Anterior cingulate cortex (tissue), 58 donors: ENCODE measurements around the gene NKAPL.
A peak's percentile ranks its signal among the peaks of the same experiment; 100 is the strongest.

Source experiments
- DNase-seq, 58 donors: peaks; one replicate each; lab custom pipeline; 2025; lab: John Stamatoyannopoulos, UW

Gene NKAPL

DNA sequence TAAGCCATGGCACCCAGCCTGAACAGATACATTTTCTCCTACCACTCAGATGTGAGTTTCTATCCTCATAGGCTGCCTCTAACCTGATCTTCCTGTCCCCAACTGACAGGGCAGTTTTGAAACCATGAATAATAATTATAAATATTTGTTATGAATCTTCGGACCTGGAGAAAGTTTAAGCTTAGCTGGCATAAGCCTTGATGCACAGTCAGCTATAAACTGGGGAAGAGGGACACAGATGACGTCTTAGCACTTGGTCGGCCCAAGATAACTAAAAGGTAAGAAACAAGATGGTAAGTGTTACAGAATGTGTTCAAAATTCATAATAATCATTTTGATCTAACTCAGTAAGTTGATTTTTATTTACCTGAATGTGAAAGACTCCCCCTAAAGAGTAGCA is 15.2 kb upstream of the NKAPL start:
- DNase-seq, result no peak

DNA sequence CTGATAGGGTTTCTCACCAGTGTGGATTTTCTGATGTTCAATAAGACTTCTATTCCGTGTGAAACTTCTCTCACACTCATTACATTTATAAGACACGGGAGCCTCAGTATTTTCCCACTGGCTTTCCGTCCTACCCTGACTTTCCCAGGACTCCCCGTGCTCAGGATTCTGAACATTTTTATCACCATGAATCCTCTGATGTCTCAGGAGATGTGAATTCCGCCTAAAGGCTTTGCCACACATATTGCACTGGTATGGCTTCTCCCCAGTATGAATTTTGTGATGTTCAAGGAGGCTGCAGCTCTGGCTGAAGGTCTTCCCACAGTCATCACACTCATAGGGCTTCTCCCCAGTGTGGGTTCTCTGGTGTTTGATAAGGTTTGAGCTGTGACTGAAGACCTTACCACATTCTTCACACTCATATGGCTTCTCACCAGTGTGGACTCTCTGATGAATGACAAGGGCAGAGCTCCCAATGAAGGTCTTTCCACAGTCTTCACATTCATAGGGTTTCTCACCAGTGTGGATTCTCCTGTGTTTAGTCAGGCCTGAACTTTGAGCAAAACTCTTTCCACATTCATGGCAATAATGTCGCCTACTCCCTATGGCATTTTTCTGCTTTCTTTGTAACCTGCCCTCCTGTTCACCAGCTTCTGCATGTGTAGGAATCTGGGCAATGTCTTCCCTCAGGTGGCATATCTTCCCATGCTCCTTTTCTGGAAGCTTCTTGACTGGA is 13.7 kb upstream of the NKAPL start:
- DNase-seq, result no peak

DNA sequence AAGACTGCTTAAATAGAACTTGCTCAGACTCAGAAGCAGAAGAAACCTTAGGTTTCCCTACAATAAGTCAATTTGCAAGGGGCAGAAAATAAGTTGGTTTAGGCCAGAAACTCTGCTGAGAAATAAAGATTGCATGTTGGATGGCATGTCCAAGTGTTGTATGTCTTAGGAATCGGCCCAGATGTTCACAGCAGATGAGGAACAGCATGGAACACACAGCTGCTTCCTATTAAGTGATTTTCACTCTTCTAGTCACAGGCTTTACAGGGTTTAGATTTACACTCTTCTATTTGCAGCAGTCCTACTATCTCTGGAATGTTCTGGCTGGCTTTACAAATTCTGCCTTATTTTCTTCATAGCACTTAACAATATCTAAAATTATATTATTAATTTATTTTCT is 10.2 kb upstream of the NKAPL start:
- DNase-seq, result no peak

DNA sequence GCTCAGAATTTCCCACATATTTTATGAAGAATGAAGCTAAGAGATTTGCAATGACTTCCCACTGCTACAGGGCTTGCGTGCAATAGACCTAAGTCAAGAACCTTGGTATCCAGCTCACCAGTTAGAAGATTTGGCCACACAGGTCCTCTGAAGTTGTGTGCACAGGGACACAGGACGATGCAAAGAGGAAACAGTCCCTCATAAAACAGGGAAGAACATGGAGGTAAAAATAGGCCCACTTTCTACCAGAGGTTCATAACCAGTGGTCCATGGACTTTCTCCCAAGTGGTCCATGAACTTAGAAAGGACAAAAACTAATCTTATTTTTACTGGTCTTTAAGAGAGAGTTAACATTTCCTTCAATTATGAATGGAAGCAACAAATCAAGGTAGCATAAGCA is 8.3 kb upstream of the NKAPL start:
- no peak for DNase-seq

DNA sequence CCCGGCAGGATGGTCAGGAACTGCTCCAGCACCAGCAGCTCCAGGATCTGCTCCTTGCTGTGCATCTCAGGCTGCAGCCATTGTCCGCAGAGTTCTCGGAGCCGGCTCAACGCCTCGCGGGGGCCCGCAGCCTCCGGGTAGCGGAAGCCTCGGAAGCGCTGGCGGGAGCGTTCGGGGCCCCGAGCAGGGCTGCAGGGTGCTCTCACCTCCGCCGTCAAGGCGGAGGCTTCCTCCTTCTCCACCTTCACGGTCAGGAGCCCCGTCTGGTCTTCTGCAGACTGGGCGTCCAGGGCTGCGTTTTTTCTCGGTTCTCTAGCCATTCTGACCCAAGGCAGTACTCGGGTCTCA is 7.5 kb upstream of the NKAPL start:
- peak in 7 of 58 donors; percentile 9 to 52 (median 27) for DNase-seq

DNA sequence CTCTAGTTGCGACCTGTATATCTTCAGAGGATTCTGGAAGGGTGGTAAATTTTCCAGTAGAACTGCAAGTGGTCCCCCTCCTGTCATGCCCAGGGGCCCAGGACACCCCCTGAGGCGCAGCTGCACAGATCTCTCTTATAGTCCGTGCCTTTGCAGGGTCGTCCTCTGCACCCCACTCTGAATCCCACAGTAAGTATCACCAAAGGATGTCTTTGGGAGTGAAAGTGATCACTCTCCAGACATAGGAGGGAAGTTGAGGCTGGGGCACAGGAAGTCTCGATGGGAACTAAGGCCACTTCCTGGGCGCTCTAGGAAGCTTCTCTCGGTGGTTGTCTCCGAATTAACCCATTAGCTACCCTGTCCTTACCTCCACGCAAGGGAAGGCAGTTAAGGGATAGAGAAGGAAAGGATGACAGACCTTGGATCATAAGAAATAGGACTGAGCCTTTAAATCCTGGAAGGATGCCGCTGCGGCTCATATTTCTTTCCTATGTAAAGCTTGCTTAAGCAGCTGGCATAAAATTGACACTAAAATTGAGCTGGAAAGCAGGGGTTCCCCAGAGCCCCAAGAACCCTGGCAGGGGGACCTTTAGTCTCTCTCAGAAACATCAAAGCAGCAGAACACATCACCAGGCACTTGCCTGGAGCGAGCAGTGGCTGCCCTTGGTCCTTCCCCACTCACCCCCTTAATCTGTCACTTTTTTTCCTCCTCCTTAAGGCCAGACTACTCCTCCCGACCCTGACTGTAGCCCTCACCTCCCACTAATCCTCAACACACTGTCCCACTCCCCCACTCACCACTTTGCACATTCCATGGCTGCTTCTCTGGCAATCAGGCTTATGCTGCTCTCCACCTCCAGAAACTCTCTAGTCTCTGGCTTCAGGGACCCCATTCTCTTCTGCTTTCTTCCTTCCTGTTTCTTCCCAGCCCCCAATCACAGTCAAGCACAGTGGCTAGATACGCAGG is 6.8 kb upstream of the NKAPL start, which contains the start of gene ZKSCAN4:
TSS of gene ZKSCAN4 (minus strand) at position 261 of the 967 bp plus-strand sequence. CDS start 289 bp downstream, outside the sequence.
- DNase-seq, result peak; percentile 7 to 86 (median 65)

DNA sequence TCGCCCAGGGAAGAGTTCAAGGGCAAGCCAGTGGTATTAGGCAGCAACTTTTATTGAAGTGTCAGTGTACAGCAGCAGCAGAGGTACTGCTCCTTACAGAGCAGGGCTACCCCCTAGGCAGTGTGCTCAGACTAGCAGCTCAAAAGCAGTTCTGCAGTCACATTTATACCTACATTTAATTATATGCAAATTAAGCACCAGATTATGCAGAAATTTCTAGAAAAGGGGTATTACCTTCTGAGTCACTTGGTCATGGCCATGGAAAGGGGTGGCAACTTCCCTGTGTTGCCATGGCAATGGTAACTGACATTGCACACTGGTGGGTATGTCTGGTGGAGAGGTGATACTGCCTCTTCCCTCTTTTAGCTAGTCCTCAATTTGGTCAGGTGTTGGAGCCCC is 5.0 kb upstream of the NKAPL start:
- DNase-seq, result no peak

DNA sequence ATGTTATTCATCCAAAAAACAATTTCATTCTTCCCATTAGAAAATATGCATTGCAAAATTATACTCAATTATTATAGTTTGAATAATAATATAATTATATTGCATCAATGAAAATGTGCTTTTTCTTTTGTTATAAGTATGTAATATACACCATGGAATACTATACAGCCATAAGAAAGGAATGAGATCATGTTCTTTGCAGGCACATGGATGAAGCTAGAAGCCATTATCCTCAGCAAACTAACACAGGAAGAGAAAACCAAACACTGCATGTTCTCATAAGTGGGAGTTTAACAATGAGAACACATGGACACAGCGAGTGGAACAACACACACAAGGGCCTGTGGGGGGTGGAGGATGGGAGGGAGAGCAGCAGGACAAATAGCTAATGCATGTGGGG is 2.1 kb upstream of the NKAPL start:
- DNase-seq, result no peak

DNA sequence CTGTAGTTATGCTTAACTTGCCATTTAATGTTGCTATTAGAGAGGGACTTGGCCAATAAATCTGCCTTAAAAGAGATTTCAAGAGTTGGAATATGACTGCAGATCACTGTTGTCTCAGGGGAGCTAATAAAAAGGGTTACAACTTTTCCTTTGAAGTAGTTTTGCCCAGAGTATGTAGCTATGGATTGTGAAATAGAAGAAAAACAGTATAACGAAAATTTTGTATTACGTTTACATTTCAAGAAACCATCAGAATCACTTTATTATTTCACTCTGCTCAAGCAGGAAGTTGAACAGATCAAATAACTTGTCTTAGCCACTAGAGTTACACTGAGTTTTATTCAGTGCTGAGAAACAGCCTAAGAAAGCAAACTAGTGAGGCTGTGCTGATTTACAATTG is 4.8 kb downstream of the NKAPL start:
- DNase-seq, result no peak

DNA sequence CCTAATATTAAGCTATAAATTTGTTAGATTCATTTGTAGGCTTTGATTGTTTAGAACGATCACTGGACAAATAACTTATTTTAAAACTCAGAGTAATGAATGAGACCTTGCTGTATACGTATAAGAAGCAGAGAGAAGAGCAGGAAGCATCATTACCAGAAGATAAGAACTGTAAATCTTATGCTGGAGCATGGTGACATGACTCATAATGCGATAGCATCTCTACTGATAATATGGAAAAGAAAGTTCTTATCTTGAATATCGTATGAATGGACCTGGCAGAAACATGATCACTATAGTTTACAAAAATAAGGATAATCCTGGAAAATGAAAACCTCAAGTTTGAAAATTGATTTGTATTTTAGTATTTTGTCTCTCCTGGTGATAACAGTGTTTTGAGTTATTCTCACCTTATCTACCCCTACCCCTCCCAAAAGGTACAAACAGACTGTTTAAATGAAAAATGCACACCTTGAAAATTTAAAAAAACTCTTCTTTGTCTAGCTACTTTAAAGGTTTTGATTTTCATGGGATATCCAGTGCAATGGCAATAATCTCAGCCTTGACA is 5.8 kb downstream of the NKAPL start:
- DNase-seq, result no peak

DNA sequence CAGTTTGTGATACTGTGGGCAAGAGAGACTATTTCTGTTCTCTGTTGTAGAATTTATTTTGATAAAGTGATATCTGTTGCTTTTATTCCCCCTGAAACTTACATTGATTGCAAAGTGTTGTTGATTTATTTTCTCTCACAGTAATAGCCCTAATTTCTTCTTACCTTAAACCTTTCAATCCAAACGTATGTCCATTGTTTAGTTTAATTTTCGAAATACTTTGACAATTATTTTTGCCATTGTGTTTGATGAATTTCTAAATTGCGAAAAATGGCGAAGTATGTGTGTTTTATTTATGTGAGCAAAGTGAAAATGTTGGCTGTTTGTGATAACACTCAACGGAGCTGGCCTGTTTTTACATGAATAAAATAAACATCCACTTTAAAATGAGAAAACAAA is 7.5 kb downstream of the NKAPL start:
- DNase-seq, result no peak

DNA sequence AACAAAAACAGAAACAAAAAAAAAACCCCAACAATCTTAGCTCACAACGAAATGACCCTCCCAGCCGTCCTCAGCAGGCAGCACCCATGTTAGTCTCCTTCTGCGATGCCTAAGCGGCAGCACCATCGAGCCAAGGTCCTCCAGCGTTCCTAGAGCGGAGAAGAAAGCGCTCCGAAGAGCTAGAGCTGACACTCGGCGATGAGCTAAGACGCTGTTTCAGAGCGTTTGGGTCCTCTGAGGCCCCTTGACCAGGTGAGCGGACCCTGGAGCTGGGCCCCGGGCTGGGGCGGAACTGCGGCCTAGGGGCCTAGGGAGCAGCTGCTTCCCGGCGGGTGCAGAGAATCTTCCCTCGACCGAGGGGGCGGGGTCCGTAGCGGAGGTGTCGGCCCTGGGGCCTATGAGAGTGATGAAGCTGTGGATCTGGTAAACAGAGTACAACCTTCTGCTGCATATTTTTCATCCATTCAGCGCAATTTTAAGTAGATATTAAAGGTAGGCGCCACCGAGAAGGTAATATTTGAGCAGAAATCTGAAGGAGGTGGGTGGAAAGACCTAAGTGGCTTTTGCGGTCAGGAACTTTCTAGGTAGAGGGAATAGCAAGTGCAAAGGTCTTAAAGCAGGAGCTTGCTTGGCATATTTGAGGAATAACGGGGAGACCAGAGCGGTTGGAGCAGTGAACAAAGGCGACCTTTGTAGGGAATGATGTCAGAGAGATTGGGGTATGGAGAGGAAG is 8.0 kb downstream of the NKAPL start, which contains the start of gene ZSCAN26:
TSS of gene ZSCAN26 (plus strand) at position 182 of the 733 bp plus-strand sequence. CDS start 4,777 bp downstream, outside the sequence.
- peak in 57 of 58 donors; percentile 32 to 88 (median 76) for DNase-seq

DNA sequence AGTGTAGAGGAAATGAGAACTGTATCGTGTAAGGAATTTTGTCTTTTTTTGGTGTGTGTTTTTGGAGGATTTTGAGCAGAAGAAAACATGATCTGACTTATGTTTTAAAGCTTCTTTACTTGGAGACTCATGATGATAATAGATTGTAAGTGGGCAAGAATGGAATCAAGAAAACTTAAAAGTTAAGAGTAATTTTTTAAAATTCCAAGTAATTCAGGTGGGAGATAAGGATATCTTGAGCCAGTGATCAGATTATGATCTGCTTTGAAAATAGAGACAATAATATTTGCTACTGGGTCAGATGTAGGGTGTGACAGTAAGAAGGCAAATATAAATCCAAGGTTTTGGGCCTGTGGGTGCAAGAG is 8.6 kb downstream of the NKAPL start:
- DNase-seq, result no peak

DNA sequence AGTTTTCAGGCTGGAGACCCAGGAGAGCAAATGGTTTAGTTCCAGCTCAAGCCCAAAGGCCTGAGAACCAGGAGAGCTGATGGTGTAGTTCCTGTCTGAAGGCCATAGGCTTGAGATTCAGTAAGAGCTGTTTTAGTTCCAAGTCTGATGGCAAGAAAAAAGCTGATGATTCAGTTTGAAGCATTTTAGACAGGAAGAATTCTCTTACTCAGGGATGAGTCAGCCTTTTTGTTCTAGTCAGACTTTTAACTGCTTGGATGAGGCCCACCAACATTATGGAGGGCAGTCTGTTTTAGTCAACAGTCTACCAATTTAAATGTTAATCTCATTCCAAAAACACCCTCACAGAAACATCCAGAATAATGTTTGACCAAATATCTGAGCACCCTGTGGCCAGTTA is 10.4 kb downstream of the NKAPL start:
- DNase-seq, result no peak

DNA sequence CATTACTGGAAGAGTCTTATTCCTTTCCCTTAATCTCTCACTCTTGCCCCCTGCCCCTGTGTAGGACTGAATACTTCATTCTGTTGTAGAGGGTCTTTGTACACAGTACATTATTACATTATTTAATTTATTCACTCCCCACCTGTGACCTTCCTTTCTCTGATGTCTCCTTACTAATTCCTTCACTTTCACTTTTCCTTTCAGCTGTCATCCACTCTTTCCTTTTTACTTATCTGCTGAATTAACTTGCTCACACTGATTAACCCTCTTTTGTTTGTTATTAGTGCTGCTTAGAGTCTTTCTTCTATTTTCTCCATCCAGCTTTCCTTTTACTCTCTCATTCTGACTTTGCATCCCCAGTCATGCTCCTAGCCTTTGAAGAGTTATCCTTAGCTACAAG is 15.8 kb downstream of the NKAPL start:
- no peak for DNase-seq

DNA sequence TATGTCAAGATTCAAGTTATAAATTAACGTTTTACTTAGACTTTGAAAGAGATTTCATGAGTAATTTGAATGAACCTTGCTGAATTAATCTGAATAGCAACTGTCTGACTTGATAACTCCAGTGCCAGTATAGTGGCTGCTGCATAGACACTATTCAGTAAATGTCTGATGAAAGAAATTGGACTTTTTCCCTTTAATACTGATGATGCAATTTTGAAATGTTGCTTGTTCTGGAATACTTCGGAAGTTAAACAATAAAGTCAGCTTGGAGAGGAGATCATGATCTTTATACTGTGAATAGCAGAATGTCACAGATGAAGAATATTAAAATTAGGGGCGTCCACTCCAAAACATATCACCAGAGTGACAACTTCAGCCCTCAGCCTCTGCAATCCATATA is 18.6 kb downstream of the NKAPL start:
- DNase-seq, result no peak

DNA sequence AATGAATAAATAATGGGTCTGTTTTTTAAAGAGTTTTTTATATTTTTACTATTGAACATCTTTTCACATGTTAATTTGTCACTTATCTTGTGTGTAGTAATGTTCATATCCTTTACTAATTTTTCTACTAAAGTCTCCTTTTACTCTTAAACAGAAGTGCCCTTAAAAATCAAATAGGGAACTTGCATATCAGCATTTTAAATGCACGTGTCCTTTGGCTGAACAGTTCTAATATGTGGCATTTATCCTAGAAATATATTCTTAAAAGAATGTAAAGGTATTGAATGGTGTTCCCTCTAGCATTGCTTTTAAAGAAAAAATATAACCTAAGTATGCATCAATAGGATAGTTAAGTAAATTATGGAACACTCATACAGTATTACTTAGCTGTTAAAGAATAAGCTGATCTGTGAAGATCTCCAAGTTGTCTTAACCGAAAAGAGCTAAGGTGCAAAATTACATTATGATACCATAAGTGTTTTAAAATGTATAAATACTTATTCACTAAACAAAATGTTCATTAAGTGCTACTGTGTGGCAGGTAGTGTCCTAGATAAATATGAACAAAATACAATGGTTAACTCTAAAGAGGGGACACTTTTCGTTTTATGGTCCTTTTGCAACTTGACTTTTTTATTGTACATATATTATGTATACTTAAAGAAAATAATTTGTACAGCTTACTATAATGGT is 21.6 kb downstream of the NKAPL start:
- DNase-seq, result no peak

DNA sequence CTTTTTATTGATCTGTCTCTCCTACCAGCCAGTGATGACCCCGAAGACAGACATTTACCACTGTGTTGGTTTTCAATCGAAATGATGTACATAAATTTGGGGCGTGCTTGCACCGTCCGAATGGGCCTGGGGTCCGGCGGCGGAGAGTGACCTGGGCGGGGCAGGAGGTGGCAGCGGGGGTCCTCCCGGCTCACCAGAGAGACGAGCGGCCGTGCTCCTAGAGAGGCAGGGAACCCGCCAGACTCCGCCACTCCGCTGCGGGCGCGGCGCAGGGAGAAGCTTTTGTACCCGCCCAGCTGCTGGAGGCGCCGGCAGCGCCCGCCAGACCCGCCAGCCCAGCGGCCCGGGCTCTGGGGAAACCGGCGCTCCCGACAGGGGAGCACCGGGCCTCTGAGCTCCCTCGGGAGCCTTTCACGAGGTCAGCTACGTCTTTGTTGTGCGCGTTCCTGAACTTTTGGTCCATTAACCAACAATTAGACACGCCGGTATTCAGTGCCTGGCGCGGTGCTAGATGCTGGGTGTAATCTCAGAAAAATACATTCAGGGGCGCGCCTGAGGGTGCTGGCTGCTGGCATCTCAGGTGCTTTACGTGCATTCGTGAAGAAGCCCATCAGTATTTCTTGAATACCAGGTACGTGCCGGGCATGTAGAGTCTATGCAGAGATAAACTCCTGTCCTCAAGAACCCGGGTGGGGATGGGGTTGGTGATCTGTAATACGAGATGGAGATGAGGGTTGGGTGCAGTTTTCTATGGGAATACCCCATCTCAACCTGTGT is 22.4 kb downstream of the NKAPL start, which contains the start of gene PGBD1:
TSS of gene PGBD1 (plus strand) at position 285 of the 777 bp plus-strand sequence. CDS start 2,242 bp downstream, outside the sequence.
- DNase-seq, result peak in 56 of 58 donors; percentile 5 to 75 (median 44)

DNA sequence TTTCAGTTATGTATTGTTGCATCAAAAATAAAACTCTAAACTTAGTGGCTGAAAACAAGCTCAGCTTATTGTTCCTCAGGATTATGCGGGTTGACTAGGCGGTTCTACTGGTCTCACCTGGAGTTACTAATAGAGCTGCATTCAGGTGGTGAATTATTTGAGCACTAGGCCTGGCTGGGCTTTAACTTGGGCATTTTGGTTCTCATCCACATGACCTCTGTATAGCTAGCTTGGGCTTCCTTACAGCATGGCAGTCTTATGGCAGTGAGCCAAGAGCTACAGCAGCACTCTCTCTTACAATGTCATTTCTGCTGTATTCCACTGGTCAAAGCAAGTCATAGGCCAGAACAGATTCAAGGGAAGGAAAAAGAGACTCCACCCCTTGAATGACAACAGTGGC is 23.8 kb downstream of the NKAPL start:
- no peak for DNase-seq
